HepG2 (cell line): ENCODE measurements around the gene UQCC2. TPM values are rescaled to one million over a fixed set of nuclear protein-coding genes. Genes with fewer than 3 reads are reported as not detected.
A peak's percentile ranks its signal among the peaks of the same experiment; 100 is the strongest.

ENCODE experiments used
- ATAC-seq: fragments of 200-7000 bp; cut with Tn5 transposase; 3 replicates; pipeline ENCODE4 v1.9.1; 2020; ENCODE audit warnings: mild to moderate bottlenecking, moderate library complexity
- BruUV-seq: library from RNA; stranded (reverse); fragments of 400-500 nt; replicated peaks from 2 replicates; lab custom pipeline; 2021; lab: Mats Ljungman, UMichigan
- CTCF ChIA-PET: fragments of 300-600 bp; formaldehyde crosslinking; extraction: SDS; loops from one replicate; lab custom pipeline; 2021; ENCODE audit warnings: low total read pairs, inconsistent platforms, low intra/inter-chr PET ratio; lab: Yijun Ruan, JAX
- POLR2A ChIA-PET: fragments of 350-600 bp; sonication (Branson Sonifier 250); formaldehyde crosslinking; loops from one replicate; lab custom pipeline; 2020; ENCODE audit warnings: antibody characterized with exemption, inconsistent platforms; lab: Yijun Ruan, JAX
- DNase-seq: peaks from one replicate; pipeline ENCODE4 v3.0.0-alpha.2; 2015; ENCODE audit warnings: low spot score
- FAIRE-seq: peaks from 3 replicates; lab custom pipeline; 2011; peaks lifted over from hg19 to GRCh38; lab: Jason Lieb, UNC
- H2AFZ ChIP-seq: one replicate; pipeline ENCODE4 v1.6.1; 2011; ENCODE audit warnings: low read length, inconsistent platforms
- H3K27ac ChIP-seq: fragments of 300-600 bp; 3 replicates; pipeline ENCODE4 v1.8.0; 2011; ENCODE audit warnings: mixed run types, mild to moderate bottlenecking, mixed read lengths, low read length, inconsistent platforms; ENCODE audit not compliant: insufficient read depth; ENCODE audit errors: extremely low read length
- H3K27me3 ChIP-seq, 2 experiments: fragments of 200-600 bp in 1 of 2; 2 replicates in 1 of 2; 3 replicates in 1 of 2; pipeline versions ENCODE4 v1.6.0 to v1.8.0; 2011; ENCODE audit warnings: low read length in 2 of 2, mild to moderate bottlenecking in 2 of 2, moderate library complexity in 2 of 2, inconsistent platforms in 1 of 2; ENCODE audit not compliant: insufficient read depth in 2 of 2, control insufficient read depth in 1 of 2
- H3K36me3 ChIP-seq, 2 experiments: fragments of 200-600 bp in 1 of 2; replicated peaks in 1 of 2; 2 replicates in 1 of 2; 3 replicates in 1 of 2; pipeline versions ENCODE4 v1.5.1 to v1.8.0; 2011; ENCODE audit warnings: low read length in 2 of 2, inconsistent platforms in 1 of 2; ENCODE audit not compliant: insufficient read depth in 2 of 2, control insufficient read depth in 1 of 2
- H3K4me1 ChIP-seq: 2 replicates; pipeline ENCODE4 v1.5.1; 2012; ENCODE audit warnings: low read length, inconsistent platforms; ENCODE audit not compliant: insufficient read depth
- H3K4me2 ChIP-seq: 2 replicates; pipeline ENCODE4 v1.6.0; 2011; ENCODE audit warnings: low read depth, low read length, inconsistent platforms
- H3K4me3 ChIP-seq, 3 experiments: fragments of 200-600 bp in 1 of 3; sonication (generic), shearing (Covaris generic) in 1 of 3; replicated peaks in 1 of 3; 2 replicates each; pipeline ENCODE4 v1.5.1; 2011 to 2016; ENCODE audit warnings: low read length in 3 of 3, inconsistent platforms in 2 of 3, low read depth in 2 of 3, mild to moderate bottlenecking in 2 of 3, control low read depth in 1 of 3, mixed read lengths in 1 of 3; ENCODE audit not compliant: insufficient read depth in 1 of 3
- H3K79me2 ChIP-seq: one replicate; pipeline ENCODE4 v1.6.1; 2011; ENCODE audit warnings: low read length, inconsistent platforms; ENCODE audit not compliant: insufficient read depth
- H3K9ac ChIP-seq: 2 replicates; pipeline ENCODE4 v1.6.0; 2011; ENCODE audit warnings: mild to moderate bottlenecking, low read depth, low read length, inconsistent platforms; ENCODE audit not compliant: insufficient read depth
- H3K9me3 ChIP-seq: 2 replicates; pipeline ENCODE4 v1.5.1; 2012; ENCODE audit warnings: mild to moderate bottlenecking, low read length
- H4K20me1 ChIP-seq: 2 replicates; pipeline ENCODE4 v1.6.0; 2011; ENCODE audit warnings: inconsistent platforms, mild to moderate bottlenecking, low read length, moderate library complexity; ENCODE audit not compliant: insufficient read depth
- CTCF ChIP-seq: sonication (generic); formaldehyde crosslinking; IDR thresholded peaks from 2 replicates; pipeline ENCODE4 v1.5.0; 2020; ENCODE audit warnings: mild to moderate bottlenecking, missing genetic modification reagents, moderate library complexity
- FOXK2 ChIP-seq: fragments of 450-650 bp; IDR thresholded peaks from 2 replicates; pipeline ENCODE4 v1.6.1; 2016
- HNF4A ChIP-seq: sonication (generic); formaldehyde crosslinking; IDR thresholded peaks from 2 replicates; pipeline ENCODE4 v1.4.0; 2020; ENCODE audit warnings: missing genetic modification reagents
- PHF20 ChIP-seq: sonication (generic); formaldehyde crosslinking; IDR thresholded peaks from 2 replicates; pipeline ENCODE4 v1.5.0; 2020; ENCODE audit warnings: mild to moderate bottlenecking, missing genetic modification reagents
- SKI ChIP-seq: fragments of 450-650 bp; IDR thresholded peaks from one replicate; pipeline ENCODE4 v1.6.1; 2018; ENCODE audit warnings: mild to moderate bottlenecking; ENCODE audit not compliant: partially characterized antibody
- ZNF713 ChIP-seq: sonication (generic); formaldehyde crosslinking; IDR thresholded peaks from 2 replicates; pipeline ENCODE4 v1.4.0; 2020; ENCODE audit warnings: mild to moderate bottlenecking, missing genetic modification reagents
- WGBS: methylation state at CpG from one replicate; pipeline ENCODE4 v1.1.6; 2017; ENCODE audit warnings: low lambda C conversion rate; 5-methylcytosine and 5-hydroxymethylcytosine counted together
- in situ Hi-C: cut with HindIII; loops from 2 replicates; pipeline ENCODE4 v1.10.0; 2017; ENCODE audit warnings: low pct_unique_long_range_greater_than_20kb; ENCODE audit not compliant: extremely low pct_ligation_motif_present
- intact Hi-C: fragments of 100-400 bp; cut with micrococcal nuclease; formaldehyde crosslinking; loops from one replicate; pipeline ENCODE4 v1.10.0; 2022; ENCODE audit not compliant: unreplicated experiment
- polyA plus RNA-seq, 8 experiments: library from polyadenylated mRNA; depleted of rRNA in 3 of 8; stranded (reverse) in 7 of 8; unstranded in 1 of 8; fragments of >200 nt; fragmentation: Illumina TruSeq in 4 of 8; extraction: Trizol in 4 of 8; gene quantifications; 2 replicates each; pipeline versions ENCODE4 v1.2.1 to v1.2.3, GENCODE V29; 2011 to 2016; ENCODE audit warnings: low read depth in 4 of 8, missing spikeins in 1 of 8, mixed read lengths in 1 of 8; ENCODE audit not compliant: insufficient read depth in 1 of 8
- total RNA-seq, 5 experiments: library from RNA; depleted of rRNA; stranded (reverse); fragments of >200 nt; fragmentation: Illumina TruSeq; extraction: Trizol; gene quantifications; 2 replicates each; pipeline ENCODE4 v1.2.3, GENCODE V29; 2016; ENCODE audit warnings: low read depth in 1 of 5
- TF ChIP-seq, protein P1 (sequence below): sonication (generic); formaldehyde crosslinking; IDR thresholded peaks from 2 replicates; pipeline ENCODE4 v1.4.0; 2020; ENCODE audit warnings: missing genetic modification reagents

Gene UQCC2
- total and polyA plus RNA-seq, 2 of the 13 experiments (the other 11 are each of a cell fraction or from before 2014, with no cell fraction given): 82.4 to 238 TPM

DNA sequence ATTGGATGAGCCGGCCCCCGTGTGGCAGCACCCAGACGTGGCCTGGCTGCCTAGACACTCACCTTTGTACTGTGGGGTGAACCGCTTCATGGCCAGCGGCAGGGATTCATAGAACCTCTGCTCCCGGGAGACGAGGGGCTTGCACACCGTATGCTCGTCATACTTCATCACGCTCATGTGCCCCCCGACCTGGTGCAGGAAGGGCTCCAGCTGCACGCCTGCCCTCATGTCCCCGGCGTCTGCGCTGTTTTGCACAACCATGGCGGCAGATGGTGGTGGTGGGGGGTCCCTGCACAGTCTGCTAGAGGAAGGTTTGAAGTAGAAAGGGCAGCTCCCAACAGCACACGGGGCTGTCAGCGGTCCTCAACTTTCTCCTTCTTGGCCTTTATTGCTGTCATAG is 23.7 kb upstream of the UQCC2 start:
- H3K9ac ChIP-seq: no peak overlapping the region
- intact Hi-C loops: no loop called here
- no peak overlapping the region for H2AFZ ChIP-seq
- no TSS peak for BruUV-seq
- FAIRE-seq (no peak), ATAC-seq (peak; percentile 36), DNase-seq (no peak)
- H3K27ac ChIP-seq: no peak overlapping the region
- H4K20me1 ChIP-seq: no peaks in the 10 kb centered on the region
- in situ Hi-C loops: no loop called here
- H3K36me3 ChIP-seq: no peaks in the 10 kb centered on the region
- H3K4me3 ChIP-seq: no peak overlapping the region
- no peaks in the 10 kb centered on the region for H3K9me3 ChIP-seq
- 68% methylated on average over 15 of the region's 18 CpGs for WGBS
- POLR2A ChIA-PET: no interaction called here
- H3K79me2 ChIP-seq: no peaks in the 10 kb centered on the region
- TF ChIP-seq FOXK2 (no peak), CTCF (peak; percentile 25; the same call in 1 of the 2 replicates), HNF4A (0 out of 2 replicates have a peak, but pooled peaks have one; percentile 15), PHF20 (CRISPR knock-in tag) (no peak), SKI (no peak), ZNF713 (CRISPR knock-in tag) (no peak)
- TF ChIP-seq, protein P1, sequence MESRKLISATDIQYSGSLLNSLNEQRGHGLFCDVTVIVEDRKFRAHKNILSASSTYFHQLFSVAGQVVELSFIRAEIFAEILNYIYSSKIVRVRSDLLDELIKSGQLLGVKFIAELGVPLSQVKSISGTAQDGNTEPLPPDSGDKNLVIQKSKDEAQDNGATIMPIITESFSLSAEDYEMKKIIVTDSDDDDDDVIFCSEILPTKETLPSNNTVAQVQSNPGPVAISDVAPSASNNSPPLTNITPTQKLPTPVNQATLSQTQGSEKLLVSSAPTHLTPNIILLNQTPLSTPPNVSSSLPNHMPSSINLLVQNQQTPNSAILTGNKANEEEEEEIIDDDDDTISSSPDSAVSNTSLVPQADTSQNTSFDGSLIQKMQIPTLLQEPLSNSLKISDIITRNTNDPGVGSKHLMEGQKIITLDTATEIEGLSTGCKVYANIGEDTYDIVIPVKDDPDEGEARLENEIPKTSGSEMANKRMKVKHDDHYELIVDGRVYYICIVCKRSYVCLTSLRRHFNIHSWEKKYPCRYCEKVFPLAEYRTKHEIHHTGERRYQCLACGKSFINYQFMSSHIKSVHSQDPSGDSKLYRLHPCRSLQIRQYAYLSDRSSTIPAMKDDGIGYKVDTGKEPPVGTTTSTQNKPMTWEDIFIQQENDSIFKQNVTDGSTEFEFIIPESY (CRISPR knock-in tag): peak; percentile 34; the same call in 1 of the 2 replicates
- CTCF ChIA-PET: no interaction called here
- H3K4me1 ChIP-seq: peaks cover 25% of the 10 kb centered on the region
- peaks cover 0 to 4% of the 10 kb centered on the region in 2 experiments; a peak in 2 of 5 replicates for H3K27me3 ChIP-seq
- H3K4me2 ChIP-seq: no peak overlapping the region
